Astrocyte of the cerebellum (primary cell): ENCODE measurements around the gene AP5Z1.

Experiments
- DNase-seq: peaks from one replicate; pipeline ENCODE4 v3.0.0-alpha.2; 2011; ENCODE audit warnings: low read depth
- H3K4me3 ChIP-seq: 2 replicates; pipeline ENCODE4 v1.5.1; 2011; ENCODE audit warnings: mild to moderate bottlenecking, low read depth, low read length, moderate library complexity
- CTCF ChIP-seq: IDR thresholded peaks from 2 replicates; pipeline ENCODE4 v1.5.1; 2012; ENCODE audit warnings: low read length, low read depth, moderate library complexity, mild to moderate bottlenecking; ENCODE audit errors: missing control alignments
- in situ Hi-C: cut with HindIII; loops from 2 replicates; pipeline ENCODE4 v1.10.0; 2017; ENCODE audit warnings: low sequenced_read_pairs

AP5Z1 gene

GRCh38 chr7:4806983-4807597, 31.7 kb downstream of the AP5Z1 start:
- no peak for TF ChIP-seq CTCF
- H3K4me3 ChIP-seq, result no peak overlapping the region
- no peak for DNase-seq
- in situ Hi-C loops, result loop anchor here (25.0 kb wide), 1 partner anchor 280 kb away; no protein-coding TSS in a partner anchor

GRCh38 chr7:4807598-4808016, 32.2 kb downstream of the AP5Z1 start:
- no peak overlapping the region for H3K4me3 ChIP-seq
- no peak for TF ChIP-seq CTCF
- DNase-seq, result no peak
- in situ Hi-C loops, result loop anchor here (25.0 kb wide), 1 partner anchor 280 kb away; no protein-coding TSS in a partner anchor

- DNase-seq, result no peak
- no peak overlapping the region for H3K4me3 ChIP-seq
- TF ChIP-seq CTCF, result no peak
- in situ Hi-C loops, result loop anchor here (25.0 kb wide), 1 partner anchor 279 kb away; no protein-coding TSS in a partner anchor
These were observed 32.6 kb downstream of the AP5Z1 start for GRCh38 chr7:4808026-4808425.

GRCh38 chr7:4808565-4808964, 33.1 kb downstream of the AP5Z1 start:
- no peak for TF ChIP-seq CTCF
- no peak overlapping the region for H3K4me3 ChIP-seq
- in situ Hi-C loops, result loop anchor here (25.0 kb wide), 1 partner anchor 279 kb away; no protein-coding TSS in a partner anchor
- no peak for DNase-seq

- in situ Hi-C loops, result loop anchor here (25.0 kb wide), 1 partner anchor 278 kb away; no protein-coding TSS in a partner anchor
- TF ChIP-seq CTCF, result no peak
- no peak overlapping the region for H3K4me3 ChIP-seq
- no peak for DNase-seq
These were observed 33.7 kb downstream of the AP5Z1 start for GRCh38 chr7:4809091-4809591.

GRCh38 chr7:4809666-4810065, 34.2 kb downstream of the AP5Z1 start:
- no peak for TF ChIP-seq CTCF
- in situ Hi-C loops, result loop anchor here (25.0 kb wide), 1 partner anchor 278 kb away; no protein-coding TSS in a partner anchor
- no peak overlapping the region for H3K4me3 ChIP-seq
- no peak for DNase-seq
